Suppressor macrophage treated with lipopolysaccharide for 1 hour (primary cell): ENCODE data around the gene AMPD3.

Experiments used
- DNase-seq, 3 donors: peaks; one replicate each; pipeline ENCODE4 v3.0.0-alpha.2; 2020 to 2022

Gene AMPD3

GRCh38 chr11:10540915-10541560, 86.0 kb downstream of the AMPD3 start, which contains the start of gene RNF141:
Gene RNF141 (minus strand): TSS chr11:10541187. CDS start chr11:10534158, 7,029 bp downstream.
- peak; percentile 94 to 99 (median 98) for DNase-seq

GRCh38 chr11:10541561-10541930, 86.5 kb downstream of the AMPD3 start:
- DNase-seq = no peak

GRCh38 chr11:10542776-10543175, 87.7 kb downstream of the AMPD3 start:
- DNase-seq = no peak

GRCh38 chr11:10543782-10544181, 88.7 kb downstream of the AMPD3 start:
- DNase-seq = no peak

GRCh38 chr11:10544491-10545465, 89.7 kb downstream of the AMPD3 start:
- DNase-seq = no peak

GRCh38 chr11:10550503-10551289, 95.6 kb downstream of the AMPD3 start:
- DNase-seq = no peak

- DNase-seq = no peak
Measured at GRCh38 chr11:10551290-10551592, 96.2 kb downstream of the AMPD3 start.

GRCh38 chr11:10551845-10552352, 96.8 kb downstream of the AMPD3 start:
- DNase-seq = no peak

- no peak for DNase-seq
Measured at GRCh38 chr11:10556590-10556989, 101.5 kb downstream of the AMPD3 start.
